T-helper 2 cell treated with Interferon-gamma antibody and Interleukin-4, amounts not matched to agents 100 ng/mL and 5 ng/mL, for 36 hours (primary cell): Measurements from ENCODE around the gene USP35. TPM values are rescaled to one million over a fixed set of nuclear protein-coding genes. Genes with fewer than 3 reads are reported as not detected.
"Not testable (repeated sequence)": the region's sequence is repeated elsewhere in the genome, so short reads cannot be mapped to it uniquely, and the experiment has no call there.

ENCODE experiments used
- intact Hi-C: fragments of 100-400 bp; cut with micrococcal nuclease; formaldehyde crosslinking; loops from one replicate; pipeline ENCODE4 v1.15.1; 2023
- total RNA-seq: library from RNA; stranded (reverse); gene quantifications from 2 replicates; pipeline ENCODE4 v1.2.3, GENCODE V29; 2022

The USP35 gene
- total RNA-seq, 1 donor from 2014 or later, result 14.6 TPM

GRCh38 chr11:78170413-78170812, 18.3 kb upstream of the USP35 start:
- intact Hi-C loops, result no loop called here

GRCh38 chr11:78170874-78171549, 17.7 kb upstream of the USP35 start:
- intact Hi-C loops, result no loop called here

DNA sequence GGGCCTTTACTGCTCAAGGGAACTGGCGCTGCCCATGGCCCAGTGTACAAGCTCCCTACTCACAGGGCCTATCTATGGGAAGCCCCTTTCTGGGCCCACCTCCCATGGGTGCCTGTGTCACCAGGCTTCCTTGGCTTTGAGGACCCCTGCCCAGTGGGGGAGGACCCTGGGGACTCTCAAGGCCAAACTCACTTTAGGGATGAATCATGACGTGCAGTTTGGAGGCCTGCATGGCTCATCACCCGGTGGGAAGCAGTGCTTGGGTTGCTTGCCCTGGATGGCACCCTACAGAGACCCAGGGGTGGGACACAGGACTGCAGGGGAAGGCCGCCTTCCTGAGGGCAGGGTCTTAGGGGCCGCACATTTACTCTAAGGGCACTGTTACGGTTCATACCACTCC, 16.8 kb upstream of the USP35 start:
- intact Hi-C loops, result no loop called here

DNA sequence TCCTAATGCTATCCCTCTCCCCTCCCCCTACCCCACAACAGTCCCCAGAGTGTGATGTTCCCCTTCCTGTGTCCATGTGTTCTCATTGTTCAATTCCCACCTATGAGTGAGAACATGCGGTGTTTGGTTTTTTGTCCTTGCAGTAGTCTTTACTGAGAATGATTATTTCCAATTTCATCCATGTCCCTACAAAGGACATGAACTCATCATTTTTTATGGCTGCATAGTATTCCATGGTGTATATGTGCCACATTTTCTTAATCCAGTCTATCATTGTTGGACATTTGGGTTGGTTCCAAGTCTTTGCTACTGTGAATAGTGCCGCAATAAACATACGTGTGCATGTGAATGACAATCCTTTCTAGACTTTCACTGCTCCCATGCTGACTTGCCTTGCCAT, 12.9 kb upstream of the USP35 start:
- intact Hi-C loops, result not testable (repeated sequence)

GRCh38 chr11:78176605-78177141, 12.0 kb upstream of the USP35 start:
- intact Hi-C loops, result no loop called here

GRCh38 chr11:78177216-78177615, 11.5 kb upstream of the USP35 start:
- intact Hi-C loops, result no loop called here

GRCh38 chr11:78179459-78180071, 9.2 kb upstream of the USP35 start:
- intact Hi-C loops, result no loop called here

DNA sequence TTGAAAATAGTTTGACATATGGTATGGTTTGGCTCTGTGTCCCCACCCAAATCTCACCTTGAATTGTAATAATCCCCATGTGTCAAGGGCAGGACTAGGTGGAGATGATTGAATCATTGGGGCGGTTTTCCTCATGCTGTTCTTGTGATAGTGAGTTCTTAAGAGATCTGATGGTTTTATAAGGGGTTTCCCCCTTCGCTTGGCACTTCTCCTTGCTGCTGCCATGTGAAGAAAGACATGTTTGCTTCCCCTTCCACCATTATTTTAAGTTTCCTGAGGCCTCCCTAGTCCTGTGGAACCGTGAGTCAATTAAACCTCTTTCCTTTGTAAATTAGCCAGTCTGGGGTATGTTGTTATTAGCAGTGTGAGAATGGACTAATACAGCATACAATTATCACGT, 8.0 kb upstream of the USP35 start:
- intact Hi-C loops, result no loop called here

- intact Hi-C loops, result no loop called here
Measured at GRCh38 chr11:78181185-78181584, 7.5 kb upstream of the USP35 start.

DNA sequence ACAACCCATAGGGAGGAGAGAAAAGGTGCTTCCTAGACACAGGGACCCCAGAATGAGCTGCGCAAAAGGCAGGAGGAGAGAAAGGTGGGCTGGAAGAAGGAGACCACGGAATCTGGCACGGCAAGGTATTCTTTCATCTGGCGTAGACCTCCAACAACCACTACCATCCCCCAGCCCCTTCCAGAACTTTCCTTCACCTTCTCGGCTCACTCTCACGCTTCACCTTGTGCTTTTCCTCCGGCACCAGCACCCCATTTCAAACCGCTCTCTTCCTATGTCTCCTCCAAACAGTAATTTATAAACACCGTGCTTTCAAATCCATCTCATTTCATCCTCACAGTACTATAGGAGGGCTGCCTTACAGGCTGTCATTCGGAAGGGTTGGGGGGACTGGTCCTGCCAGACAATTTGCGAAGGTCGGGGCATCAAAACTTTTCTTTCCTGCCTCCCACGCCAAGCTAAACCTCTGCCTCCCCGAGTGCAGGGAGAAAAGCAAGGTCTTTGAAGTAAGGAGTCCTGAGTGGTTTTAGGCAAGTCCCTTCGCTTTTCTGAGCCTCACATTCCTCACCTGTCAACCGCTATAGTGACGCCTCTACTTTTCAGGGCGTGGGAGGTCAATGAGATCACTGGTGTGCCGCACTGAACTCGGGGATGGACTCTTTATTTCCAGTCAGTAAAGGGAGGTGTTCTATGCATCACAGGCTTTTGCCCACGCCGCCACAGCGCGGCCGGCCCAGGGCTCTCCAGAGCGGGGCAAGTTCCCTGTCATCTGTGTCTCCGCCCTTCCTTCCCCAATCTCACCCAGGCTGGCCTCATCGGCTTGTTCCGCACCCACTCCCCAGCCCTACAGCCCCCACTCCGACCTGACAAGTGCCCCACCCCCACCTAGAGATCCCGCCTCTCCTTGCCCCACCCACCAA, 1.1 kb upstream of the USP35 start:
- intact Hi-C loops, result loop anchor here (1.0 to 2.0 kb wide), 7 partner anchors 15 to 387 kb away; partner anchors contain the start of genes ALG8, GAB2, INTS4 and NARS2

- intact Hi-C loops, result loop anchor here (2.0 kb wide), 2 partner anchors 110 to 228 kb away; partner anchors contain the start of genes GAB2 and NDUFC2
Measured at GRCh38 chr11:78189174-78189724, 530 bp downstream of the USP35 start.

DNA sequence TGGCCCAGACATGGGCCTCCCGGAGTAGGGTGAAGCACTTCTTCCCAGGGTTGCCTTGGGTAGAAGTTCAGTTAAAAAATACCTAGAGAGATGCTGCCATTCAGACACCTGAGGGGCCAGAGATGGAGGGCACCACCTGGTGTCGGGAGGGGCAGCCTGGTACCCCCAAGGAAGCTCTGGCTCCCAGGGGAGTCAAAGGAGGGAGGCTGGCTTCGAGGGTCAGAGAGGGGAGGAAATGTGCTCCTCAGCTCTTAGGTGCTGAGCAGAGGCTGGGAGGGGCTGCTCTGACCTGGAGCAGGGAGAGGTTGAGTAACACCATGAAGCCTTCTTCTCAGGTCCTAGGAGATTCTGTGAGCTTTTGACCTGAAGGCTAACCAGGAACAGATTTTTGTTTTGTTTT, 1.1 kb downstream of the USP35 start:
- intact Hi-C loops, result loop anchor here (2.0 kb wide), 2 partner anchors 111 to 227 kb away; partner anchors contain the start of genes GAB2 and NDUFC2

- intact Hi-C loops, result no loop called here
Measured at GRCh38 chr11:78190374-78190773, 1.7 kb downstream of the USP35 start.

GRCh38 chr11:78190871-78191538, 2.3 kb downstream of the USP35 start:
- intact Hi-C loops, result no loop called here

DNA sequence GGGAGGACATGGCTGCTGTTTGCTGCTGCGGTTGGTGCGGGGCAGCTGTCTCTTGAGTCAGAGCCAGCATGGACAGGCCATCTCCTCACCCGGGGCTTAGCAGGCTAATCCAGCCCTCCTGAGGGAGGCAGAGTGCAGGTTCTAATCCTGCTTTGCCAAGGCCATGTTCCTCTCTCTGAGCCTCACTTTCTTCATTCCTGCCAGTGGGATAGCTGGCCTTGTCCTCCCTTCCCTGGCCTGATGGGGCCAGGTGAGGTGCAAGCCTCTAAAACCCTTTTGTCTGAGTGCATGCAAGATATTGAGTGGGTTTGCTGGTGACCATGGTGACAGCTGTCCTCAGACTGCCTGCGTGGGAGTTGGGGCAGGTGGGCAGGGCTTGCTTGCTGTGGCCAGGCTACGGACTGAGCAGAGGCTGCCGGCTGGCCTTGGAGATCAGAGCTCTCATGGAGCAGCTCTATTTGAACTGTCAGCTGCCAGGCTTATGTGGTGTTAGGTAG, 3.6 kb downstream of the USP35 start:
- intact Hi-C loops, result no loop called here

DNA sequence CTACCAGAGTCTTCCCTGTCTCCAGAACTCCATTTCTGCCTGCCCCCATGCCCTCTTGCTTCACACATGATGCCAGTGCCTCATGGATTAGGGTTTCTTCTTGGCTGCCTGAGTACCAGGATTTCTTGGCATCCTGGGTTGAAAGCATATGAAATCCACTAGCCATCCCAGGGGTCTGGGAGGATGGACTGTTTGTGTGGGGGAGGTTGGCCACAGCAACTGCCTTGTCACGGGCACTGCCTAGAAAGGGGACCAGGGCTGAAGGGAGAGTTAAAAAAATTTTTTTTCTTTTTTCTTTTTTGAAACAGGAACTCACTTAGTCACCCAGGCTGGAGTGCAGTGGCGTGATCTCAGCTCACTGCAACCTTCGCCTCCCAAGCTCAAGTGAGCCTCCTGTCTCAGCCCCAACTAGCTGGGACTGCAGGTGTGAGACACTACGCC, 4.2 kb downstream of the USP35 start:
- intact Hi-C loops, result no loop called here

GRCh38 chr11:78193806-78194205, 5.1 kb downstream of the USP35 start:
- intact Hi-C loops, result no loop called here

- intact Hi-C loops, result no loop called here
Measured at GRCh38 chr11:78194490-78194889, 5.8 kb downstream of the USP35 start.

- intact Hi-C loops, result no loop called here
Measured at GRCh38 chr11:78195917-78196560, 7.3 kb downstream of the USP35 start.

DNA sequence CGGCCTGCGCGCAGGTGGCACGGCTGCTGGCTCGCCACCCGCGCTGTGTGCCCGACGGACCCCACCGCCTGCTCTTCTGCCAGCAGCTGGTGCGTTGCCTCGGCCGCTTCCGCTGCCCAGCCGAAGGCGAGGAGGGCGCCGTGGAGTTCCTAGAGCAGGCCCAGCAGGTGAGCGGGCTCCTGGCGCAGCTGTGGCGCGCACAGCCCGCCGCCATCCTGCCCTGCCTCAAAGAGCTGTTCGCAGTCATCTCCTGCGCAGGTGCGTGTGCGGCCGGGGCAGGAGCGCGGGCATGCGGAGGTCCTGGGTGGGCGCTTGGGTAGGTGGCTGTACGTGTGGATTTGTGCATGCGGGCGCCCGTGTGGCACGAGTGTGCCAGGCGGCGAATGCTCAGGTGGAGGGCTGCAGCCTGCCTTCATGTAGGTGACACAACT, 8.0 kb downstream of the USP35 start:
- intact Hi-C loops, result no loop called here
